ENCODE measurements around the gene ZNF532.

Gene ZNF532

GRCh38 chr18:58901143-58901542, 36.5 kb downstream of the ZNF532 start:
- WGBS (ENCODE audit: extremely low coverage, insufficient coverage, insufficient read length): no CpG with 5 or more reads among the region's 11 CpGs
- peaks cover 14 to 23% of the 10 kb centered on the region in 2 experiments for H3K36me3 ChIP-seq (ENCODE audit: control insufficient read depth in 1 of 2, insufficient read depth in 2 of 2, low read length in 2 of 2)
- H4K12ac ChIP-seq (ENCODE audit: low read depth, low read length): no peak overlapping the region
- H3K18ac ChIP-seq (ENCODE audit: low read length): no peak overlapping the region
- H3K9me3 ChIP-seq (ENCODE audit: insufficient read depth, low read depth, low read length): no peaks in the 10 kb centered on the region
- no peaks in the 10 kb centered on the region for H3K27me3 ChIP-seq (ENCODE audit: insufficient read depth, low read length)
- H3K9ac ChIP-seq (ENCODE audit: low read length): no peak overlapping the region
- H4K8ac ChIP-seq (ENCODE audit: low read depth, low read length): no peak overlapping the region
- DNase-seq: no peak
- H2BK5ac ChIP-seq (ENCODE audit: low read depth, low read length, poor library complexity): no peak overlapping the region
- H3K4me1 ChIP-seq (ENCODE audit: control insufficient read depth in 1 of 2, insufficient read depth in 2 of 2, low read length in 2 of 2): peaks cover 14 to 26% of the 10 kb centered on the region in 2 experiments
- no peak overlapping the region for H2AFZ ChIP-seq (ENCODE audit: insufficient read depth, low read length, poor library complexity)
- H2AK5ac ChIP-seq (ENCODE audit: low read length): no peak overlapping the region
- H3K14ac ChIP-seq (ENCODE audit: low read length): no peak overlapping the region
- no peak overlapping the region for H3K4me2 ChIP-seq (ENCODE audit: low read length)
- H3K79me1 ChIP-seq (ENCODE audit: low read length): peaks cover 22% of the 10 kb centered on the region
- peak overlapping the region; percentile 4 for H3K4ac ChIP-seq (ENCODE audit: low read depth, low read length)
- H2BK120ac ChIP-seq (ENCODE audit: insufficient read depth, low read length, poor library complexity): no peak overlapping the region
- no peak overlapping the region for H3K27ac ChIP-seq (ENCODE audit: low read depth, low read length)
- peaks cover 16% of the 10 kb centered on the region for H3K79me2 ChIP-seq (ENCODE audit: control insufficient read depth, insufficient read depth, low read length, poor library complexity)
- no peak overlapping the region for H2BK12ac ChIP-seq (ENCODE audit: low read length)
- no peak overlapping the region for H3K23ac ChIP-seq (ENCODE audit: low read length)
- H3K4me3 ChIP-seq (ENCODE audit: low read depth, low read length): no peak overlapping the region
- no peak overlapping the region for H4K91ac ChIP-seq (ENCODE audit: low read depth, low read length)

GRCh38 chr18:58901783-58902182, 37.1 kb downstream of the ZNF532 start:
- peaks cover 17% of the 10 kb centered on the region for H3K79me2 ChIP-seq (ENCODE audit: control insufficient read depth, insufficient read depth, low read length, poor library complexity)
- H4K8ac ChIP-seq (ENCODE audit: low read depth, low read length): no peak overlapping the region
- no peak overlapping the region for H3K9ac ChIP-seq (ENCODE audit: low read length)
- H3K4me1 ChIP-seq (ENCODE audit: control insufficient read depth in 1 of 2, insufficient read depth in 2 of 2, low read length in 2 of 2): peaks cover 13 to 23% of the 10 kb centered on the region in 2 experiments
- H3K23ac ChIP-seq (ENCODE audit: low read length): no peak overlapping the region
- H3K4me2 ChIP-seq (ENCODE audit: low read length): no peak overlapping the region
- no CpG with 5 or more reads among the region's 7 CpGs for WGBS (ENCODE audit: extremely low coverage, insufficient coverage, insufficient read length)
- no peak overlapping the region for H2AFZ ChIP-seq (ENCODE audit: insufficient read depth, low read length, poor library complexity)
- DNase-seq: no peak
- H3K27me3 ChIP-seq (ENCODE audit: insufficient read depth, low read length): no peaks in the 10 kb centered on the region
- no peaks in the 10 kb centered on the region for H3K9me3 ChIP-seq (ENCODE audit: insufficient read depth, low read depth, low read length)
- H3K4me3 ChIP-seq (ENCODE audit: low read depth, low read length): no peak overlapping the region
- no peak overlapping the region for H4K12ac ChIP-seq (ENCODE audit: low read depth, low read length)
- no peak overlapping the region for H2AK5ac ChIP-seq (ENCODE audit: low read length)
- peak overlapping the region; percentile 15 for H3K27ac ChIP-seq (ENCODE audit: low read depth, low read length)
- peak overlapping the region; percentile 36 for H4K91ac ChIP-seq (ENCODE audit: low read depth, low read length)
- peak overlapping the region; percentile 28 for H3K14ac ChIP-seq (ENCODE audit: low read length)
- H2BK5ac ChIP-seq (ENCODE audit: low read depth, low read length, poor library complexity): peak overlapping the region; percentile 3
- H3K79me1 ChIP-seq (ENCODE audit: low read length): peaks cover 17% of the 10 kb centered on the region
- peaks cover 14 to 26% of the 10 kb centered on the region in 2 experiments for H3K36me3 ChIP-seq (ENCODE audit: control insufficient read depth in 1 of 2, insufficient read depth in 2 of 2, low read length in 2 of 2)
- H3K18ac ChIP-seq (ENCODE audit: low read length): no peak overlapping the region
- peak overlapping the region; percentile 29 for H2BK12ac ChIP-seq (ENCODE audit: low read length)
- peak overlapping the region; percentile 96 for H3K4ac ChIP-seq (ENCODE audit: low read depth, low read length)
- H2BK120ac ChIP-seq (ENCODE audit: insufficient read depth, low read length, poor library complexity): peak overlapping the region; percentile 0

GRCh38 chr18:58902961-58903360, 38.3 kb downstream of the ZNF532 start:
- peaks cover 14 to 26% of the 10 kb centered on the region in 2 experiments for H3K36me3 ChIP-seq (ENCODE audit: control insufficient read depth in 1 of 2, insufficient read depth in 2 of 2, low read length in 2 of 2)
- H3K27ac ChIP-seq (ENCODE audit: low read depth, low read length): peak overlapping the region; percentile 67
- no peak overlapping the region for H4K8ac ChIP-seq (ENCODE audit: low read depth, low read length)
- no peak overlapping the region for H3K4me3 ChIP-seq (ENCODE audit: low read depth, low read length)
- H2AK5ac ChIP-seq (ENCODE audit: low read length): no peak overlapping the region
- no peak for DNase-seq
- no peak overlapping the region for H2BK12ac ChIP-seq (ENCODE audit: low read length)
- peaks cover 20% of the 10 kb centered on the region for H3K79me1 ChIP-seq (ENCODE audit: low read length)
- H3K18ac ChIP-seq (ENCODE audit: low read length): no peak overlapping the region
- H3K4me1 ChIP-seq (ENCODE audit: control insufficient read depth in 1 of 2, insufficient read depth in 2 of 2, low read length in 2 of 2): peaks cover 10 to 21% of the 10 kb centered on the region in 2 experiments
- no peak overlapping the region for H3K23ac ChIP-seq (ENCODE audit: low read length)
- peak overlapping the region; percentile 50 for H4K91ac ChIP-seq (ENCODE audit: low read depth, low read length)
- peak overlapping the region; percentile 36 for H2BK5ac ChIP-seq (ENCODE audit: low read depth, low read length, poor library complexity)
- no peak overlapping the region for H3K9ac ChIP-seq (ENCODE audit: low read length)
- no peaks in the 10 kb centered on the region for H3K27me3 ChIP-seq (ENCODE audit: insufficient read depth, low read length)
- peaks cover 20% of the 10 kb centered on the region for H3K79me2 ChIP-seq (ENCODE audit: control insufficient read depth, insufficient read depth, low read length, poor library complexity)
- WGBS (ENCODE audit: extremely low coverage, insufficient coverage, insufficient read length): no CpG with 5 or more reads among the region's 5 CpGs
- no peak overlapping the region for H4K12ac ChIP-seq (ENCODE audit: low read depth, low read length)
- no peak overlapping the region for H3K14ac ChIP-seq (ENCODE audit: low read length)
- H3K9me3 ChIP-seq (ENCODE audit: insufficient read depth, low read depth, low read length): no peaks in the 10 kb centered on the region
- no peak overlapping the region for H2AFZ ChIP-seq (ENCODE audit: insufficient read depth, low read length, poor library complexity)
- no peak overlapping the region for H3K4me2 ChIP-seq (ENCODE audit: low read length)
- peak overlapping the region; percentile 13 for H3K4ac ChIP-seq (ENCODE audit: low read depth, low read length)
- H2BK120ac ChIP-seq (ENCODE audit: insufficient read depth, low read length, poor library complexity): no peak overlapping the region

GRCh38 chr18:58903533-58903932, 38.9 kb downstream of the ZNF532 start:
- Histone ChIP-seq H3K27ac (ENCODE audit: low read depth, low read length) (peak overlapping the region; percentile 67), H3K9ac (ENCODE audit: low read length) (no peak overlapping the region), H3K23ac (ENCODE audit: low read length) (no peak overlapping the region), H3K36me3 (ENCODE audit: control insufficient read depth in 1 of 2, insufficient read depth in 2 of 2, low read length in 2 of 2) (peaks cover 12 to 23% of the 10 kb centered on the region in 2 experiments), H3K4ac (ENCODE audit: low read depth, low read length) (no peak overlapping the region), H2AFZ (ENCODE audit: insufficient read depth, low read length, poor library complexity) (no peak overlapping the region), H3K79me2 (ENCODE audit: control insufficient read depth, insufficient read depth, low read length, poor library complexity) (peaks cover 17% of the 10 kb centered on the region), H3K18ac (ENCODE audit: low read length) (no peak overlapping the region), H4K8ac (ENCODE audit: low read depth, low read length) (no peak overlapping the region), H2BK5ac (ENCODE audit: low read depth, low read length, poor library complexity) (peak overlapping the region; percentile 36), H4K12ac (ENCODE audit: low read depth, low read length) (no peak overlapping the region), H4K91ac (ENCODE audit: low read depth, low read length) (no peak overlapping the region), H3K9me3 (ENCODE audit: insufficient read depth, low read depth, low read length) (no peaks in the 10 kb centered on the region), H3K4me2 (ENCODE audit: low read length) (no peak overlapping the region), H2BK120ac (ENCODE audit: insufficient read depth, low read length, poor library complexity) (peak overlapping the region; percentile 46), H2BK12ac (ENCODE audit: low read length) (no peak overlapping the region), H3K4me3 (ENCODE audit: low read depth, low read length) (no peak overlapping the region), H3K27me3 (ENCODE audit: insufficient read depth, low read length) (no peaks in the 10 kb centered on the region), H3K14ac (ENCODE audit: low read length) (no peak overlapping the region), H3K4me1 (ENCODE audit: control insufficient read depth in 1 of 2, insufficient read depth in 2 of 2, low read length in 2 of 2) (peaks cover 10 to 18% of the 10 kb centered on the region in 2 experiments), H3K79me1 (ENCODE audit: low read length) (peaks cover 18% of the 10 kb centered on the region), H2AK5ac (ENCODE audit: low read length) (no peak overlapping the region)
- WGBS (ENCODE audit: extremely low coverage, insufficient coverage, insufficient read length): 100% methylated on average over 1 of the region's 7 CpGs
- DNase-seq: peak; percentile 38 to 73
